Mesothelial cell of epicardium (in vitro differentiated cells): Measurements from ENCODE around the gene FOXF1. TPM values are rescaled to one million over a fixed set of nuclear protein-coding genes. Genes with fewer than 3 reads are reported as not detected.

Experiments
- DNase-seq, 2 experiments: peaks; one replicate each; pipeline ENCODE4 v3.0.0; 2021; ENCODE audit warnings: low spot score in 2 of 2; ENCODE audit not compliant: unreplicated experiment in 2 of 2
- H3K27ac Mint-ChIP-seq: 2 replicates; pipeline ENCODE4 v1.8.0; 2021; ENCODE audit warnings: mixed read lengths
- H3K27me3 Mint-ChIP-seq: 2 replicates; pipeline ENCODE4 v1.8.0; 2021; ENCODE audit warnings: low read depth, mixed read lengths
- H3K36me3 Mint-ChIP-seq: 2 replicates; pipeline ENCODE4 v1.8.0; 2021; ENCODE audit warnings: mixed read lengths
- H3K4me1 Mint-ChIP-seq: 2 replicates; pipeline ENCODE4 v1.8.0; 2021; ENCODE audit warnings: mixed read lengths
- H3K4me3 Mint-ChIP-seq: 2 replicates; pipeline ENCODE4 v1.8.0; 2021; ENCODE audit warnings: mild to moderate bottlenecking, moderate library complexity, mixed read lengths
- H3K9me3 Mint-ChIP-seq: 2 replicates; pipeline ENCODE4 v1.8.0; 2021; ENCODE audit warnings: mixed read lengths
- total RNA-seq: library from RNA; stranded (reverse); gene quantifications from 3 replicates; pipeline ENCODE4 v1.2.1, GENCODE V29; 2021
- TF ChIP-seq, protein P1 (sequence below): fragments of 200-600 bp; sonication (generic); IDR thresholded peaks from one replicate; pipeline ENCODE4 v1.5.0; 2021; ENCODE audit warnings: antibody characterized with exemption; ENCODE audit not compliant: unreplicated experiment

The FOXF1 gene
- total RNA-seq, 1 donor from 2014 or later, result 1.9 TPM

GRCh38 chr16:86532526-86532815, 22.1 kb downstream of the FOXF1 start:
- DNase-seq, result no peak
- no peaks in the 10 kb centered on the region for H3K9me3 Mint-ChIP-seq
- peaks cover 39% of the 10 kb centered on the region for H3K27me3 Mint-ChIP-seq
- peaks cover 6% of the 10 kb centered on the region for H3K36me3 Mint-ChIP-seq
- H3K4me1 Mint-ChIP-seq, result no peaks in the 10 kb centered on the region
- H3K27ac Mint-ChIP-seq, result no peak overlapping the region
- TF ChIP-seq, protein P1, sequence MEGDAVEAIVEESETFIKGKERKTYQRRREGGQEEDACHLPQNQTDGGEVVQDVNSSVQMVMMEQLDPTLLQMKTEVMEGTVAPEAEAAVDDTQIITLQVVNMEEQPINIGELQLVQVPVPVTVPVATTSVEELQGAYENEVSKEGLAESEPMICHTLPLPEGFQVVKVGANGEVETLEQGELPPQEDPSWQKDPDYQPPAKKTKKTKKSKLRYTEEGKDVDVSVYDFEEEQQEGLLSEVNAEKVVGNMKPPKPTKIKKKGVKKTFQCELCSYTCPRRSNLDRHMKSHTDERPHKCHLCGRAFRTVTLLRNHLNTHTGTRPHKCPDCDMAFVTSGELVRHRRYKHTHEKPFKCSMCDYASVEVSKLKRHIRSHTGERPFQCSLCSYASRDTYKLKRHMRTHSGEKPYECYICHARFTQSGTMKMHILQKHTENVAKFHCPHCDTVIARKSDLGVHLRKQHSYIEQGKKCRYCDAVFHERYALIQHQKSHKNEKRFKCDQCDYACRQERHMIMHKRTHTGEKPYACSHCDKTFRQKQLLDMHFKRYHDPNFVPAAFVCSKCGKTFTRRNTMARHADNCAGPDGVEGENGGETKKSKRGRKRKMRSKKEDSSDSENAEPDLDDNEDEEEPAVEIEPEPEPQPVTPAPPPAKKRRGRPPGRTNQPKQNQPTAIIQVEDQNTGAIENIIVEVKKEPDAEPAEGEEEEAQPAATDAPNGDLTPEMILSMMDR, result no peak
- H3K4me3 Mint-ChIP-seq, result no peak overlapping the region

GRCh38 chr16:86533076-86533475, 22.7 kb downstream of the FOXF1 start:
- H3K27me3 Mint-ChIP-seq, result peaks cover 36% of the 10 kb centered on the region
- no peaks in the 10 kb centered on the region for H3K4me1 Mint-ChIP-seq
- TF ChIP-seq, protein P1, result no peak
- H3K9me3 Mint-ChIP-seq, result no peaks in the 10 kb centered on the region
- no peak for DNase-seq
- H3K4me3 Mint-ChIP-seq, result no peak overlapping the region
- H3K36me3 Mint-ChIP-seq, result peaks cover 5% of the 10 kb centered on the region
- H3K27ac Mint-ChIP-seq, result no peak overlapping the region

GRCh38 chr16:86533767-86534351, 23.5 kb downstream of the FOXF1 start:
- H3K27ac Mint-ChIP-seq, result no peak overlapping the region
- H3K9me3 Mint-ChIP-seq, result no peaks in the 10 kb centered on the region
- H3K36me3 Mint-ChIP-seq, result peaks cover 5% of the 10 kb centered on the region
- DNase-seq, result no peak
- peaks cover 31% of the 10 kb centered on the region for H3K27me3 Mint-ChIP-seq
- no peaks in the 10 kb centered on the region for H3K4me1 Mint-ChIP-seq
- TF ChIP-seq, protein P1, result no peak
- H3K4me3 Mint-ChIP-seq, result no peak overlapping the region

- peaks cover 28% of the 10 kb centered on the region for H3K27me3 Mint-ChIP-seq
- no peaks in the 10 kb centered on the region for H3K4me1 Mint-ChIP-seq
- TF ChIP-seq, protein P1, result no peak
- H3K36me3 Mint-ChIP-seq, result peaks cover under 1% of the 10 kb centered on the region
- no peak overlapping the region for H3K27ac Mint-ChIP-seq
- no peak for DNase-seq
- H3K4me3 Mint-ChIP-seq, result no peak overlapping the region
- H3K9me3 Mint-ChIP-seq, result no peaks in the 10 kb centered on the region
These were observed 24.7 kb downstream of the FOXF1 start for GRCh38 chr16:86534779-86535615.

- Mint-ChIP-seq H3K4me3 (no peak overlapping the region), H3K4me1 (no peaks in the 10 kb centered on the region), H3K36me3 (no peaks in the 10 kb centered on the region), H3K27me3 (peaks cover 24% of the 10 kb centered on the region), H3K27ac (no peak overlapping the region), H3K9me3 (no peaks in the 10 kb centered on the region)
- TF ChIP-seq, protein P1, result no peak
- no peak for DNase-seq
These were observed 26.3 kb downstream of the FOXF1 start for GRCh38 chr16:86536621-86537020.
